GM12878 (cell line): ENCODE results near the gene SLC36A3. TPM values are rescaled to one million over a fixed set of nuclear protein-coding genes. Genes with fewer than 3 reads are reported as not detected.

Source experiments
- ATAC-seq: fragments of 200-7000 bp; cut with Tn5 transposase; 3 replicates; pipeline ENCODE4 v1.9.1; 2020; ENCODE audit warnings: mild to moderate bottlenecking, moderate library complexity
- BruUV-seq: library from RNA; stranded (reverse); fragments of 400-500 nt; replicated peaks from 2 replicates; lab custom pipeline; 2021; lab: Mats Ljungman, UMichigan
- CTCF ChIA-PET: fragments of 300-600 bp; sonication (Branson Sonifier 250); formaldehyde crosslinking; extraction: SDS; loops from one replicate; lab custom pipeline; 2021; ENCODE audit warnings: inconsistent platforms; lab: Yijun Ruan, JAX
- POLR2A ChIA-PET: fragments of 350-600 bp; formaldehyde crosslinking; extraction: SDS; loops from one replicate; lab custom pipeline; 2021; ENCODE audit warnings: inconsistent platforms; lab: Charles Lee
- RAD21 ChIA-PET: fragments of 300-600 bp; sonication (Branson Sonifier 250); formaldehyde crosslinking; loops from one replicate; lab custom pipeline; 2023; ENCODE audit warnings: antibody characterized with exemption; ENCODE audit not compliant: unreplicated experiment; lab: Charles Lee
- SMC1A ChIA-PET: fragments of 300-600 bp; sonication (Branson Sonifier 250); formaldehyde crosslinking; loops from one replicate; lab custom pipeline; 2023; ENCODE audit not compliant: unreplicated experiment, uncharacterized antibody; lab: Charles Lee
- DNase-seq: peaks from one replicate; pipeline ENCODE4 v3.0.0-alpha.2; 2011; ENCODE audit warnings: low read depth, low spot score
- FAIRE-seq: peaks from 3 replicates; lab custom pipeline; 2011; peaks lifted over from hg19 to GRCh38; lab: Jason Lieb, UNC
- H2AFZ ChIP-seq: 2 replicates; pipeline ENCODE4 v1.6.0; 2011; ENCODE audit warnings: low read depth, low read length, control low read depth; ENCODE audit not compliant: control insufficient read depth
- H3K27ac ChIP-seq: 2 replicates; pipeline ENCODE4 v1.5.1; 2011; ENCODE audit warnings: control low read depth; ENCODE audit not compliant: control insufficient read depth, insufficient read depth
- H3K27me3 ChIP-seq, 2 experiments: replicated peaks in 1 of 2; 2 replicates each; pipeline versions ENCODE4 v1.6.0 to v1.6.1; 2011; ENCODE audit warnings: low read length in 1 of 2; ENCODE audit not compliant: control insufficient read depth in 2 of 2, insufficient read depth in 2 of 2
- H3K36me3 ChIP-seq, 2 experiments: 2 replicates each; pipeline ENCODE4 v1.5.1; 2011; ENCODE audit warnings: low read length in 1 of 2; ENCODE audit not compliant: control insufficient read depth in 2 of 2, insufficient read depth in 2 of 2
- H3K4me1 ChIP-seq: 2 replicates; pipeline ENCODE4 v1.6.1; 2011; ENCODE audit warnings: mild to moderate bottlenecking, low read length, moderate library complexity, mixed read lengths; ENCODE audit not compliant: control insufficient read depth, insufficient read depth
- H3K4me2 ChIP-seq: 2 replicates; pipeline ENCODE4 v1.6.0; 2011; ENCODE audit warnings: control low read depth; ENCODE audit not compliant: control insufficient read depth, insufficient read depth
- H3K4me3 ChIP-seq: fragments of 200-600 bp; sonication (generic); 2 replicates; pipeline ENCODE4 v1.5.1; 2016
- H3K79me2 ChIP-seq: 2 replicates; pipeline ENCODE4 v1.6.0; 2011; ENCODE audit warnings: low read length; ENCODE audit not compliant: control insufficient read depth, insufficient read depth
- H3K9ac ChIP-seq: 2 replicates; pipeline ENCODE4 v1.8.0; 2011; ENCODE audit warnings: low read length, control low read depth, mixed read lengths; ENCODE audit not compliant: control insufficient read depth, insufficient read depth
- H3K9me3 ChIP-seq: replicated peaks from 3 replicates; pipeline ENCODE4 v1.5.1; 2011; ENCODE audit warnings: mild to moderate bottlenecking, low read length; ENCODE audit not compliant: control insufficient read depth, insufficient read depth
- H4K20me1 ChIP-seq: 2 replicates; pipeline ENCODE4 v1.6.0; 2011; ENCODE audit not compliant: control insufficient read depth, insufficient read depth
- BHLHE40 ChIP-seq, 2 experiments: fragments of 450-650 bp in 1 of 2; IDR thresholded peaks; 2 replicates each; pipeline ENCODE4 v1.6.1; 2011 to 2017; ENCODE audit warnings: low read depth in 2 of 2, borderline replicate concordance in 1 of 2, improper control_type of control experiment in 1 of 2, low read length in 1 of 2, mild to moderate bottlenecking in 1 of 2
- CREM ChIP-seq: IDR thresholded peaks from 2 replicates; pipeline ENCODE4 v1.6.1; 2014; ENCODE audit warnings: antibody characterized with exemption, low read depth
- EZH2 ChIP-seq: IDR thresholded peaks from 2 replicates; pipeline ENCODE4 v1.6.1; 2012; ENCODE audit warnings: low read depth, mild to moderate bottlenecking, control low read depth, inconsistent platforms, low read length, borderline replicate concordance; ENCODE audit not compliant: control insufficient read depth
- IRF4 ChIP-seq: IDR thresholded peaks from 2 replicates; pipeline ENCODE4 v1.6.1; 2011; ENCODE audit warnings: low read depth, low read length
- JUND ChIP-seq: IDR thresholded peaks from 2 replicates; pipeline ENCODE4 v1.6.1; 2012; ENCODE audit warnings: low read depth, mild to moderate bottlenecking, low read length, improper control_type of control experiment, moderate library complexity
- LARP7 ChIP-seq: fragments of 450-650 bp; IDR thresholded peaks from 2 replicates; pipeline ENCODE4 v1.6.1; 2017; ENCODE audit warnings: mild to moderate bottlenecking
- MYB ChIP-seq: fragments of 150-350 bp; IDR thresholded peaks from 2 replicates; pipeline ENCODE4 v1.6.1; 2014; ENCODE audit warnings: mild to moderate bottlenecking, low read depth, low read length, borderline replicate concordance
- NFYA ChIP-seq: IDR thresholded peaks from 2 replicates; pipeline ENCODE4 v1.6.1; 2011; ENCODE audit warnings: low read depth, mild to moderate bottlenecking, low read length, improper control_type of control experiment, borderline replicate concordance
- NFYB ChIP-seq: IDR thresholded peaks from 2 replicates; pipeline ENCODE4 v1.6.1; 2011; ENCODE audit warnings: low read depth, mild to moderate bottlenecking, low read length, improper control_type of control experiment, moderate library complexity; ENCODE audit not compliant: insufficient read depth
- NR2C2 ChIP-seq: IDR thresholded peaks from 2 replicates; pipeline ENCODE4 v1.6.1; 2011; ENCODE audit warnings: borderline replicate concordance, low read depth; ENCODE audit not compliant: control insufficient read depth, insufficient read length
- RAD51 ChIP-seq: fragments of 450-650 bp; IDR thresholded peaks from 2 replicates; pipeline ENCODE4 v1.6.1; 2016; ENCODE audit warnings: moderate library complexity, mild to moderate bottlenecking, inconsistent platforms
- SUZ12 ChIP-seq: fragments of 200-600 bp; sonication (generic); IDR thresholded peaks from one replicate; pipeline ENCODE4 v1.6.1; 2018; ENCODE audit warnings: antibody characterized with exemption, mild to moderate bottlenecking; ENCODE audit not compliant: unreplicated experiment
- TCF7 ChIP-seq: IDR thresholded peaks from 2 replicates; pipeline ENCODE4 v1.6.1; 2014; ENCODE audit warnings: antibody characterized with exemption, borderline replicate concordance
- YY1 ChIP-seq: IDR thresholded peaks from 2 replicates; pipeline ENCODE4 v1.6.1; 2011; ENCODE audit warnings: low read depth, mild to moderate bottlenecking, low read length
- WGBS: methylation state at CpG from one replicate; pipeline ENCODE4 v1.1.6; 2016; ENCODE audit warnings: low lambda C conversion rate; ENCODE audit not compliant: insufficient replicate concordance, insufficient coverage; ENCODE audit errors: missing lambda C conversion rate; 5-methylcytosine and 5-hydroxymethylcytosine counted together
- in situ Hi-C: fragments of 300-500 bp; cut with MboI; formaldehyde crosslinking; loops from 9 replicates; pipeline ENCODE4 v1.14.3; 2018; ENCODE audit warnings: mixed read lengths
- intact Hi-C: fragments of 100-400 bp; cut with micrococcal nuclease; formaldehyde crosslinking; loops from one replicate; pipeline ENCODE4 v1.14.2; 2022; ENCODE audit not compliant: unreplicated experiment
- polyA plus RNA-seq, 11 experiments: library from polyadenylated mRNA; depleted of rRNA in 4 of 11; unstranded in 6 of 11; stranded (reverse) in 5 of 11; fragments of >200 nt; fragmentation: Nextera tagmentation in 4 of 11; fragmentation: Illumina TruSeq in 1 of 11; extraction: Ambion mirVana in 4 of 11; extraction: Trizol in 1 of 11; gene quantifications; 1 replicate in 1 of 11; 2 replicates in 10 of 11; pipeline versions ENCODE4 v1.2.1 to v1.2.3, GENCODE V29; 2011 to 2016; ENCODE audit warnings: inconsistent platforms in 2 of 11, missing spikeins in 2 of 11, low read depth in 1 of 11
- total RNA-seq, 4 experiments: library from RNA; depleted of rRNA in 3 of 4; stranded (reverse); fragments of >200 nt in 3 of 4; fragmentation: Illumina TruSeq in 1 of 4; extraction: Trizol in 1 of 4; gene quantifications; 2 replicates each; pipeline versions ENCODE4 v1.2.1 to v1.2.3, GENCODE V29; 2013 to 2021
- TF ChIP-seq, protein P1 (sequence below): IDR thresholded peaks from 2 replicates; pipeline ENCODE4 v1.6.1; 2012; ENCODE audit warnings: low read length, inconsistent platforms
- TF ChIP-seq, protein P2 (sequence below): fragments of 450-650 bp; IDR thresholded peaks from 2 replicates; pipeline ENCODE4 v1.6.1; 2014; ENCODE audit warnings: mild to moderate bottlenecking
- TF ChIP-seq, protein P3 (sequence below): IDR thresholded peaks from 2 replicates; pipeline ENCODE4 v1.6.1; 2012; ENCODE audit warnings: low read depth, low read length, improper control_type of control experiment
- TF ChIP-seq, protein P4 (sequence below): fragments of 450-650 bp; IDR thresholded peaks from 2 replicates; pipeline ENCODE4 v1.6.1; 2018; ENCODE audit warnings: mild to moderate bottlenecking, low read depth, moderate library complexity; ENCODE audit not compliant: partially characterized antibody

Gene SLC36A3
- total and polyA plus RNA-seq, 10 of the 15 experiments (the other 5 are each of a cell fraction or from before 2014, with no cell fraction given): 0.03 TPM; not detected in 9

DNA sequence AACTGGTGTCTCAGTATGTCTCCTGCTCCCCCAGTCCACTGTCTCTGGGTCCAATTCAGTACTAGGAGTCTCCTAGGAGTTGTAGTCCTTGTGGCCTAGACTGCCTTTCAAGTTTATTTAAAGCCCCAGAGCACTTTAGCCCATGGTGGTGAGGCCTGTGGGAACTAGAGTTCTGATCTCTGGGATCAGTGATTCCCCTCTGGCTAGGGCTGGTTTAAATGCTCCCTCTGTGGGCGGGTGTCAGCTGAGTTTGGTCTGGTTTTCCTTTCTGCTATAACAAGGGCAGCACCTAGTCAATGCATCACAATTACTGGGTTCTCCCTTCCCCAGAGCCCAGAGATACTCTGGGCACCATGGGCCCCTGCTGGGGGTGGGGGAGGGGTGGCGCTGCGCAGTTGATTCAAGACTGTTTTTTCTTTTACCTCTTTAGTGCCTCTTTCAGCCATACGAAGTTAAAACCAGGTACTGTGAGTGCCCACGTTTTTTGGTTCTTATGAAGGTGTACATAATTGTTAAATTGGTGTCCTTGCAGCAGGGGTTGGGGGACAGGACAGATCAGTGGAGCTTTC is 9.3 kb upstream of the SLC36A3 start:
- H3K36me3 ChIP-seq: no peaks in the 10 kb centered on the region
- CTCF ChIA-PET: interaction anchor here (1.0 to 2.2 kb wide), 5 partner anchors 15 to 211 kb away, joined by 3 to 7 read pairs (median 3); no protein-coding TSS in a partner anchor
- WGBS: 49% methylated on average over 5 of the region's 5 CpGs
- no peak overlapping the region for H2AFZ ChIP-seq
- BruUV-seq: no TSS peak
- RAD21 ChIA-PET: interaction anchor here (1.0 to 1.3 kb wide), 3 partner anchors 15 to 148 kb away, joined by 3 to 5 read pairs (median 3); partner anchors contain the start of gene GM2A
- POLR2A ChIA-PET: no interaction called here
- TF ChIP-seq SUZ12: no peak
- no peak for TF ChIP-seq NR2C2
- TF ChIP-seq IRF4: no peak
- TF ChIP-seq RAD51: no peak
- TF ChIP-seq, protein P1, sequence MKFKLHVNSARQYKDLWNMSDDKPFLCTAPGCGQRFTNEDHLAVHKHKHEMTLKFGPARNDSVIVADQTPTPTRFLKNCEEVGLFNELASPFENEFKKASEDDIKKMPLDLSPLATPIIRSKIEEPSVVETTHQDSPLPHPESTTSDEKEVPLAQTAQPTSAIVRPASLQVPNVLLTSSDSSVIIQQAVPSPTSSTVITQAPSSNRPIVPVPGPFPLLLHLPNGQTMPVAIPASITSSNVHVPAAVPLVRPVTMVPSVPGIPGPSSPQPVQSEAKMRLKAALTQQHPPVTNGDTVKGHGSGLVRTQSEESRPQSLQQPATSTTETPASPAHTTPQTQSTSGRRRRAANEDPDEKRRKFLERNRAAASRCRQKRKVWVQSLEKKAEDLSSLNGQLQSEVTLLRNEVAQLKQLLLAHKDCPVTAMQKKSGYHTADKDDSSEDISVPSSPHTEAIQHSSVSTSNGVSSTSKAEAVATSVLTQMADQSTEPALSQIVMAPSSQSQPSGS: no peak
- TF ChIP-seq YY1: no peak
- TF ChIP-seq MYB: no peak
- TF ChIP-seq LARP7: no peak
- TF ChIP-seq EZH2: no peak
- TF ChIP-seq NFYA: no peak
- TF ChIP-seq TCF7: no peak
- TF ChIP-seq CREM: no peak
- no peak for TF ChIP-seq JUND
- TF ChIP-seq, protein P2, sequence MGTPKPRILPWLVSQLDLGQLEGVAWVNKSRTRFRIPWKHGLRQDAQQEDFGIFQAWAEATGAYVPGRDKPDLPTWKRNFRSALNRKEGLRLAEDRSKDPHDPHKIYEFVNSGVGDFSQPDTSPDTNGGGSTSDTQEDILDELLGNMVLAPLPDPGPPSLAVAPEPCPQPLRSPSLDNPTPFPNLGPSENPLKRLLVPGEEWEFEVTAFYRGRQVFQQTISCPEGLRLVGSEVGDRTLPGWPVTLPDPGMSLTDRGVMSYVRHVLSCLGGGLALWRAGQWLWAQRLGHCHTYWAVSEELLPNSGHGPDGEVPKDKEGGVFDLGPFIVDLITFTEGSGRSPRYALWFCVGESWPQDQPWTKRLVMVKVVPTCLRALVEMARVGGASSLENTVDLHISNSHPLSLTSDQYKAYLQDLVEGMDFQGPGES: no peak
- TF ChIP-seq NFYB: no peak
- TF ChIP-seq, protein P3, sequence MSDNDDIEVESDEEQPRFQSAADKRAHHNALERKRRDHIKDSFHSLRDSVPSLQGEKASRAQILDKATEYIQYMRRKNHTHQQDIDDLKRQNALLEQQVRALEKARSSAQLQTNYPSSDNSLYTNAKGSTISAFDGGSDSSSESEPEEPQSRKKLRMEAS: no peak
- TF ChIP-seq BHLHE40 (IDR thresholded peaks at IDR 0.05; ENCODE audit: borderline replicate concordance in 1 of 2, low read depth in 2 of 2, low read length in 1 of 2): no peak
- TF ChIP-seq, protein P4, sequence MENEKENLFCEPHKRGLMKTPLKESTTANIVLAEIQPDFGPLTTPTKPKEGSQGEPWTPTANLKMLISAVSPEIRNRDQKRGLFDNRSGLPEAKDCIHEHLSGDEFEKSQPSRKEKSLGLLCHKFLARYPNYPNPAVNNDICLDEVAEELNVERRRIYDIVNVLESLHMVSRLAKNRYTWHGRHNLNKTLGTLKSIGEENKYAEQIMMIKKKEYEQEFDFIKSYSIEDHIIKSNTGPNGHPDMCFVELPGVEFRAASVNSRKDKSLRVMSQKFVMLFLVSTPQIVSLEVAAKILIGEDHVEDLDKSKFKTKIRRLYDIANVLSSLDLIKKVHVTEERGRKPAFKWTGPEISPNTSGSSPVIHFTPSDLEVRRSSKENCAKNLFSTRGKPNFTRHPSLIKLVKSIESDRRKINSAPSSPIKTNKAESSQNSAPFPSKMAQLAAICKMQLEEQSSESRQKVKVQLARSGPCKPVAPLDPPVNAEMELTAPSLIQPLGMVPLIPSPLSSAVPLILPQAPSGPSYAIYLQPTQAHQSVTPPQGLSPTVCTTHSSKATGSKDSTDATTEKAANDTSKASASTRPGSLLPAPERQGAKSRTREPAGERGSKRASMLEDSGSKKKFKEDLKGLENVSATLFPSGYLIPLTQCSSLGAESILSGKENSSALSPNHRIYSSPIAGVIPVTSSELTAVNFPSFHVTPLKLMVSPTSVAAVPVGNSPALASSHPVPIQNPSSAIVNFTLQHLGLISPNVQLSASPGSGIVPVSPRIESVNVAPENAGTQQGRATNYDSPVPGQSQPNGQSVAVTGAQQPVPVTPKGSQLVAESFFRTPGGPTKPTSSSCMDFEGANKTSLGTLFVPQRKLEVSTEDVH: no peak
- no peaks in the 10 kb centered on the region; the same call in 2 of the 3 replicates for H3K9me3 ChIP-seq
- no peak overlapping the region for H3K27ac ChIP-seq
- H3K4me2 ChIP-seq: no peak overlapping the region
- intact Hi-C loops (loop anchor here (10.0 kb wide), 2 partner anchors 308 to 508 kb away; no protein-coding TSS in a partner anchor), in situ Hi-C loops (no loop called here)
- no peaks in the 10 kb centered on the region for H4K20me1 ChIP-seq
- SMC1A ChIA-PET: interaction anchor here (1.6 kb wide), 1 partner anchor 13 kb away, joined by 9 read pairs; no protein-coding TSS in a partner anchor
- H3K4me1 ChIP-seq: no peaks in the 10 kb centered on the region
- no peak overlapping the region for H3K9ac ChIP-seq
- H3K79me2 ChIP-seq: no peaks in the 10 kb centered on the region
- DNase-seq (no peak), ATAC-seq (no peak; the same call in 1 of the 3 replicates), FAIRE-seq (no peak)
- no peak overlapping the region for H3K4me3 ChIP-seq
- H3K27me3 ChIP-seq: no peaks in the 10 kb centered on the region; a peak in 1 of 4 replicates
